ENCODE measurements around the gene TRIM3.
A peak's percentile ranks its signal among the peaks of the same experiment; 100 is the strongest.

TRIM3 gene

DNA sequence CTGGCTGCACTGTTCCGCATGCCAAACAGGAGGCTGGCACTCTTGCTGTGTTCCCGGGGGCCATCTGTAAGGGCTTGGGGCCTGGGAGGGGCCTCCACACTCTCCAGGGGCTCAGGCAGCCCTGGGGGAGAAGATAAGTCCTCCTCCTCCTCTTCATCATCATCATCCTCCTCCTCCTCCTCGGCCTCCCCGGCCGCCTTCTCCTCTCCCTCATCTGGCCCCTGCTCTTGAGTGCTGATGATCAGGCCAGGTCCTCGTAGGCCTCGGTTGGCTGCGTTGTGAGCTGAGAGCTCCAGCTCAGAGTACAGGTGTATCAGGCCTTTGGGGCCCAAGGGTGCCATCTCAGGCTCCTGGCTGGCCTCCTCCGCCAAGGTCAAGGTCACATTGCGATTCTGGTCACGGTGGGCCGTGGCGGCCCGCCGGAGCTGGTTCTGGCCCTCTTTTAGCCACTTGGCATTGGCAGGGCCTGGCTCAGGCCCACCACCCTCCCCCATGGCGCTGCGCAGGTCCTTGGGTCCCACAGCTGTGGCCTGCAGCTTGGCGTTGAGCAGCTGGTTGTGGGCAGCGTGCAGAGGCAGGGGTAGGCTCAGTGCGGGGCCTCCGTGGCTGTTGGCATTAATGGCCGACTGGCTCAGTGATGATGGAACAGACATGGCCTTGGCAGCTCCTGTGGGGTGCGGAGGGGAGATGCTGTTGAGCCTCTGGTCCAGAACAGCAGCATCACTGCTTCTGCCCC, 62.9 kb downstream of the TRIM3 start:
- Histone ChIP-seq H3K4me1 (ENCODE audit: control insufficient read depth, insufficient read depth, low read length) (no peaks in the 10 kb centered on the region), H3K9me3 (ENCODE audit: control insufficient read depth, low read length) (no peaks in the 10 kb centered on the region), H3K4me3 (ENCODE audit: low read length) (no peak overlapping the region), H3K27me3 (replicated peaks; ENCODE audit: control insufficient read depth, insufficient read depth, low read length) (no peaks in the 10 kb centered on the region), H3K36me3 (ENCODE audit: control insufficient read depth, insufficient read depth, low read length, severe bottlenecking) (peaks cover 6% of the 10 kb centered on the region), H3K9ac (ENCODE audit: low read length) (no peak overlapping the region)
- DNase-seq (ENCODE audit: low read depth): no peak

GRCh38 chr11:6406370-6406769, 67.4 kb downstream of the TRIM3 start:
- Histone ChIP-seq H3K4me1 (ENCODE audit: control insufficient read depth, insufficient read depth, low read length) (no peaks in the 10 kb centered on the region), H3K4me3 (ENCODE audit: low read length) (no peak overlapping the region), H3K9me3 (ENCODE audit: control insufficient read depth, low read length) (no peaks in the 10 kb centered on the region), H3K27me3 (replicated peaks; ENCODE audit: control insufficient read depth, insufficient read depth, low read length) (no peaks in the 10 kb centered on the region), H3K36me3 (ENCODE audit: control insufficient read depth, insufficient read depth, low read length, severe bottlenecking) (peaks cover 7% of the 10 kb centered on the region), H3K9ac (ENCODE audit: low read length) (no peak overlapping the region)
- no peak for DNase-seq (ENCODE audit: low read depth)

GRCh38 chr11:6405846-6406245, 67.9 kb downstream of the TRIM3 start:
- peaks cover 12% of the 10 kb centered on the region for H3K36me3 ChIP-seq (ENCODE audit: control insufficient read depth, insufficient read depth, low read length, severe bottlenecking)
- H3K4me3 ChIP-seq (ENCODE audit: low read length): no peak overlapping the region

DNA sequence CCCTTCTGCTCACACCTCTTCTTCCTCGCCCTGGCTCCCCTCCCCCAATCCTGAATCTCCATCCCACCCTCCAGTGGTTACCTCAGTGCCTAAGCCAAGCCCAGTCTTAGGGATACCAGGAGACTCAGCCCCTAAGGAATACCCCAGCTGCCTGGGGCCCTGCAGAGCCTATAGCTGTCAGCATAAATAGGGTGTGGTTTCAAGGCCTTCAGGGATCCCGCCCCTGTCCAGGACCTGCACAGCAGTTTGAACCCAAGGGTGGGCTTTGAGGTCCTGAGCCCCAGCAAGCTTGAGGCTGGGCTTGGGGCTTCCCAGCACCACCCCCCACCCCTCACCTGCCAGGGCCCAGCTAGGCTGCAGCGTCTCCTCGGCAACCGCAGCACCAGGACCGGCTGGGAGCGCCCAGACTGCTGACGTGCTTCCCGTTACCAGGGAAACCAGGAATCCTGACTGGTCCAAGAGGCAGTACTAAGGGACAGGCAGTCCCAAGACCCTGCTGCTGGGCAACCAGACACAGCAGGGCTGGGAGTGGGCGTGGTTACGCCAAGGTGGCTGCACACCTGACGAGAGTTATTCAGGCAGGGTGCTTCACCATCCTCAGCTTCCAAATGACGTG, 68.6 kb downstream of the TRIM3 start:
- Histone ChIP-seq H3K4me3 (ENCODE audit: low read length) (no peak overlapping the region), H3K9ac (ENCODE audit: low read length) (no peak overlapping the region), H3K27me3 (replicated peaks; ENCODE audit: control insufficient read depth, insufficient read depth, low read length) (no peaks in the 10 kb centered on the region), H3K4me1 (ENCODE audit: control insufficient read depth, insufficient read depth, low read length) (no peaks in the 10 kb centered on the region), H3K36me3 (ENCODE audit: control insufficient read depth, insufficient read depth, low read length, severe bottlenecking) (peaks cover 17% of the 10 kb centered on the region), H3K9me3 (ENCODE audit: control insufficient read depth, low read length) (no peaks in the 10 kb centered on the region)
- DNase-seq (ENCODE audit: low read depth): no peak

More at GRCh38 chr11:6405846-6406245, 67.9 kb downstream of the TRIM3 start:
- DNase-seq (ENCODE audit: low read depth): no peak
- Histone ChIP-seq H3K9me3 (ENCODE audit: control insufficient read depth, low read length) (no peaks in the 10 kb centered on the region), H3K27me3 (replicated peaks; ENCODE audit: control insufficient read depth, insufficient read depth, low read length) (no peaks in the 10 kb centered on the region), H3K9ac (ENCODE audit: low read length) (no peak overlapping the region), H3K4me1 (ENCODE audit: control insufficient read depth, insufficient read depth, low read length) (no peaks in the 10 kb centered on the region)

GRCh38 chr11:6404342-6405051, 69.2 kb downstream of the TRIM3 start:
- no peak overlapping the region for H3K4me3 ChIP-seq (ENCODE audit: low read length)

DNA sequence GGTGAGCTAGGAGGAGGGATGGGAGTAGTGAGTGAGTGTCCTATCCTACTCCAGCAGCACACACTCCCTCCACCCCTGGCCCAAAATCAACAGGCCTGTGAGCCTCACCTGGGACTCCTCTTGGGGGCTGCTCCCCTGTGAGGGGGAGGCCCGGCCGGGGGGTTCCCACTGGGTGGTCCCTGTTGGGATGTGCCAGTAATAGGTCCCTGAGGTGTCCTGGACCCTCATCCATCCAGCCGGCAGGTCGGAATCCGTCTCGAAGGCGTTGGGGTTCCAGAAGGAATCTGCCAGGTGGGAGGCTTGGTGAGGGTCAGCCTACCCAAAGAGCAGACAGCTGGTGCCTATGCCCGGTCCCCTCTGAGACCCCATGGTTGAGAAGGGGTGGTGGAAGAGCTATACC, 70.2 kb downstream of the TRIM3 start:
- Histone ChIP-seq H3K27me3 (replicated peaks; ENCODE audit: control insufficient read depth, insufficient read depth, low read length) (no peaks in the 10 kb centered on the region), H3K4me1 (ENCODE audit: control insufficient read depth, insufficient read depth, low read length) (peaks cover 1% of the 10 kb centered on the region), H3K4me3 (ENCODE audit: low read length) (no peak overlapping the region), H3K9me3 (ENCODE audit: control insufficient read depth, low read length) (no peaks in the 10 kb centered on the region), H3K36me3 (ENCODE audit: control insufficient read depth, insufficient read depth, low read length, severe bottlenecking) (peaks cover 11% of the 10 kb centered on the region), H3K9ac (ENCODE audit: low read length) (no peak overlapping the region)
- no peak for DNase-seq (ENCODE audit: low read depth)

More at GRCh38 chr11:6404342-6405051, 69.2 kb downstream of the TRIM3 start:
- DNase-seq (ENCODE audit: low read depth): peak; percentile 17
- Histone ChIP-seq H3K27me3 (replicated peaks; ENCODE audit: control insufficient read depth, insufficient read depth, low read length) (no peaks in the 10 kb centered on the region), H3K9ac (ENCODE audit: low read length) (no peak overlapping the region), H3K36me3 (ENCODE audit: control insufficient read depth, insufficient read depth, low read length, severe bottlenecking) (peaks cover 17% of the 10 kb centered on the region), H3K4me1 (ENCODE audit: control insufficient read depth, insufficient read depth, low read length) (no peaks in the 10 kb centered on the region), H3K9me3 (ENCODE audit: control insufficient read depth, low read length) (no peaks in the 10 kb centered on the region)

GRCh38 chr11:6402561-6402981, 71.2 kb downstream of the TRIM3 start:
- no peak overlapping the region for H3K4me3 ChIP-seq (ENCODE audit: low read length)
- H3K36me3 ChIP-seq (ENCODE audit: control insufficient read depth, insufficient read depth, low read length, severe bottlenecking): peaks cover 11% of the 10 kb centered on the region
- no peaks in the 10 kb centered on the region for H3K9me3 ChIP-seq (ENCODE audit: control insufficient read depth, low read length)
- no peaks in the 10 kb centered on the region for H3K27me3 ChIP-seq (replicated peaks; ENCODE audit: control insufficient read depth, insufficient read depth, low read length)
- no peak overlapping the region for H3K9ac ChIP-seq (ENCODE audit: low read length)
- peaks cover 11% of the 10 kb centered on the region for H3K4me1 ChIP-seq (ENCODE audit: control insufficient read depth, insufficient read depth, low read length)
- no peak for DNase-seq (ENCODE audit: low read depth)

DNA sequence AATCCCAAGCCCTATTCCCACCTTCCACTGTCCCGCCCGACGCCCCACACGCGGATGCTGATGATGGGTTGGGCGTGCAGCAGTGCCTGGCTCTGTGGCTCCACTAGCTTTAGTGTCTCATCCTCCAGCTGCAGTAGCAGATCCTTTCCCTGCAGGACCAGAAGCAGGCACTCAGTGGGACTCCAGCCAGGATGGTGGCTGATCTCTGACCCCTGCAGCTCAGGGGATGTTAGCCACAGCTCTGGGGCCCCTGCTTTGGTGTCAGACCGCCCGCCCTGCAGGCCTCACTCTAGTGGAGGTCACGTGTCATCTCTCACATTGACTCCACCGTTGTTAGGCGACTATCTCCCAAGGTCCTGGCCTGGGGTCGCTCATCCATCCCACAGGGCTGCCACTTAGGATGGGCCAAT, 71.7 kb downstream of the TRIM3 start:
- H3K4me3 ChIP-seq (ENCODE audit: low read length): no peak overlapping the region
- H3K27me3 ChIP-seq (replicated peaks; ENCODE audit: control insufficient read depth, insufficient read depth, low read length): no peaks in the 10 kb centered on the region
- H3K9me3 ChIP-seq (ENCODE audit: control insufficient read depth, low read length): no peaks in the 10 kb centered on the region
- H3K36me3 ChIP-seq (ENCODE audit: control insufficient read depth, insufficient read depth, low read length, severe bottlenecking): peaks cover 11% of the 10 kb centered on the region
- no peak for DNase-seq (ENCODE audit: low read depth)
- peaks cover 16% of the 10 kb centered on the region for H3K4me1 ChIP-seq (ENCODE audit: control insufficient read depth, insufficient read depth, low read length)
- no peak overlapping the region for H3K9ac ChIP-seq (ENCODE audit: low read length)

DNA sequence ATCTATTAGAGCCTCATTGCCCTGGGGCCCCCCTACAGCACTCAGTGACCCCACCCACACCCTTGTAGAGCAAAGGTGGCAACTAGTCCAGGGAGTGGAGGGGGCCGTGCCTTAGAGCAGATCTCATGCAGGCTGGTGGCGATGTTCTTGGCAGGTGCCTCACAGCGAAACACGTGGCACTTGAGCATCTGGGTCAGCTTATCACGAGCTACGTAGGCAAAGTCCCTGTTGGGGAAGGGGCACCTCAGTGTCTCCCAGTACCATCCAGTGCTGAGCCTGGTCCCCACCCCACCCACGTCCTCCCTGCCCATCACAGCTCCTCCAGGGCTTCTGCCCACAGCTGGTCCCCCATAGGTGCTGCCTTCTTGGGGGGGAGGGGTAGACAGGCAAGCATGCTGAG, 72.3 kb downstream of the TRIM3 start:
- Histone ChIP-seq H3K4me3 (ENCODE audit: low read length) (no peak overlapping the region), H3K27me3 (replicated peaks; ENCODE audit: control insufficient read depth, insufficient read depth, low read length) (no peaks in the 10 kb centered on the region), H3K36me3 (ENCODE audit: control insufficient read depth, insufficient read depth, low read length, severe bottlenecking) (peaks cover 11% of the 10 kb centered on the region), H3K4me1 (ENCODE audit: control insufficient read depth, insufficient read depth, low read length) (peaks cover 22% of the 10 kb centered on the region), H3K9me3 (ENCODE audit: control insufficient read depth, low read length) (no peaks in the 10 kb centered on the region), H3K9ac (ENCODE audit: low read length) (no peak overlapping the region)
- no peak for DNase-seq (ENCODE audit: low read depth)

DNA sequence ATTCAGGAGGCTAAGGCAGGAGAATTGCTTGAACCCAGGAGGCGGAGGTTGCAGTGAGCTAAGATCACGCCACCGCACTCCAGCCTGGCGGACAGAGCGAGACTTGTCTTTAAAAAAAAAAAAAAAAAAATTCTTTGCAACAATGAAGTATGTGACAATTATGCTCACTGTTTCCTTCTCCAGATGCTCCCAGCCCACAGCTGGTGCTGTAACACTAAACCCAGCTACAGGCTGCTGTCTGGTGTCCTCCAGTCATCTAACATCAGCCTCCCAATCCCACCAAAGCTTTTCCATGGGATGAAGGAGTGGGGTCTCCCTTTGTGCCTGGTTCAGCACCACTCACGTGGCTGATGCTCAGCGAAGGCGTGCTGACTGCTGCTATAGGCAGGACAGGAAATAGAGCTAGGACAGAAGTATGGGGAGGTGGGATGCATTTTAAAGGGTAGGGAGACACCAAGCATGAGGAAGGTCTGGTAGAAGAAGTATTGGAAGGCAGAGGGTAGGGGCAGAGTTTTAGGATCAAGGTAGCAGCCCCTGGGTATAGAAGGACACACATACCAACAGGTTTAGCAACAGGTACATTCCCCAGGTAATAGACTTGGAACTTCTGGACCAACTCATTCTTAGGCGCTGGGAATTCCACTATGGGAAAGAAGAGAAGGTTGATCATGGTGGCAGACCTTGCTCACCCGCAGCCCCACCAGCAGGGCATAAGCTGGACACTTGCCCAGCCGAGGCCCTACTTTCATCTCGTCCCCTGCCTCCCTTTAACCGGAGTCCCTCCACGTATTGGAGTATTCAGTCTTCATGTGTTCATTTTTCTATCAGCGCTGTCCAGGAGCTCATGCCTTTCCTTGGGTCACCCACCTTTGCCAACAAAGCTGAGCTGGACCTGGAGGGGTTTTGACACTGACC, 73.1 kb downstream of the TRIM3 start:
- DNase-seq (ENCODE audit: low read depth): no peak
- Histone ChIP-seq H3K9me3 (ENCODE audit: control insufficient read depth, low read length) (no peaks in the 10 kb centered on the region), H3K4me1 (ENCODE audit: control insufficient read depth, insufficient read depth, low read length) (peaks cover 26% of the 10 kb centered on the region), H3K27me3 (replicated peaks; ENCODE audit: control insufficient read depth, insufficient read depth, low read length) (no peaks in the 10 kb centered on the region), H3K4me3 (ENCODE audit: low read length) (no peak overlapping the region), H3K9ac (ENCODE audit: low read length) (no peak overlapping the region), H3K36me3 (ENCODE audit: control insufficient read depth, insufficient read depth, low read length, severe bottlenecking) (peaks cover 11% of the 10 kb centered on the region)
